ENCODE results near the gene ANKMY1. TPM values are rescaled to one million over a fixed set of nuclear protein-coding genes. Genes with fewer than 3 reads are reported as not detected.

The ANKMY1 gene
- total and polyA plus RNA-seq, 2 of the 13 experiments (the other 11 are each of a cell fraction or from before 2014, with no cell fraction given) = 11.7 to 18.8 TPM

- no peak for TF ChIP-seq ISX (CRISPR knock-in tag; conservative IDR thresholded peaks at IDR 0.05)
- TF ChIP-seq ZNF460 (CRISPR knock-in tag; IDR thresholded peaks at IDR 0.05; ENCODE audit: borderline replicate concordance) = no peak
- TF ChIP-seq CHD2 (IDR thresholded peaks at IDR 0.05; ENCODE audit: low read depth, low read length) = no peak
- TF ChIP-seq U2AF2 (IDR thresholded peaks at IDR 0.05; ENCODE audit: low read depth, low read length) = no peak
- TF ChIP-seq SP5 (CRISPR knock-in tag; IDR thresholded peaks at IDR 0.05; ENCODE audit: borderline replicate concordance, low read depth) = peak; percentile 89
- peak; percentile 91; the same call in 1 of the 2 replicates for TF ChIP-seq ZFP36L1 (CRISPR knock-in tag; IDR thresholded peaks at IDR 0.05)
- no peak for TF ChIP-seq SMARCC2 (IDR thresholded peaks at IDR 0.05)
- TF ChIP-seq ZNF550 (CRISPR knock-in tag; IDR thresholded peaks at IDR 0.05; ENCODE audit: borderline replicate concordance) = no peak
- TF ChIP-seq, protein P1, sequence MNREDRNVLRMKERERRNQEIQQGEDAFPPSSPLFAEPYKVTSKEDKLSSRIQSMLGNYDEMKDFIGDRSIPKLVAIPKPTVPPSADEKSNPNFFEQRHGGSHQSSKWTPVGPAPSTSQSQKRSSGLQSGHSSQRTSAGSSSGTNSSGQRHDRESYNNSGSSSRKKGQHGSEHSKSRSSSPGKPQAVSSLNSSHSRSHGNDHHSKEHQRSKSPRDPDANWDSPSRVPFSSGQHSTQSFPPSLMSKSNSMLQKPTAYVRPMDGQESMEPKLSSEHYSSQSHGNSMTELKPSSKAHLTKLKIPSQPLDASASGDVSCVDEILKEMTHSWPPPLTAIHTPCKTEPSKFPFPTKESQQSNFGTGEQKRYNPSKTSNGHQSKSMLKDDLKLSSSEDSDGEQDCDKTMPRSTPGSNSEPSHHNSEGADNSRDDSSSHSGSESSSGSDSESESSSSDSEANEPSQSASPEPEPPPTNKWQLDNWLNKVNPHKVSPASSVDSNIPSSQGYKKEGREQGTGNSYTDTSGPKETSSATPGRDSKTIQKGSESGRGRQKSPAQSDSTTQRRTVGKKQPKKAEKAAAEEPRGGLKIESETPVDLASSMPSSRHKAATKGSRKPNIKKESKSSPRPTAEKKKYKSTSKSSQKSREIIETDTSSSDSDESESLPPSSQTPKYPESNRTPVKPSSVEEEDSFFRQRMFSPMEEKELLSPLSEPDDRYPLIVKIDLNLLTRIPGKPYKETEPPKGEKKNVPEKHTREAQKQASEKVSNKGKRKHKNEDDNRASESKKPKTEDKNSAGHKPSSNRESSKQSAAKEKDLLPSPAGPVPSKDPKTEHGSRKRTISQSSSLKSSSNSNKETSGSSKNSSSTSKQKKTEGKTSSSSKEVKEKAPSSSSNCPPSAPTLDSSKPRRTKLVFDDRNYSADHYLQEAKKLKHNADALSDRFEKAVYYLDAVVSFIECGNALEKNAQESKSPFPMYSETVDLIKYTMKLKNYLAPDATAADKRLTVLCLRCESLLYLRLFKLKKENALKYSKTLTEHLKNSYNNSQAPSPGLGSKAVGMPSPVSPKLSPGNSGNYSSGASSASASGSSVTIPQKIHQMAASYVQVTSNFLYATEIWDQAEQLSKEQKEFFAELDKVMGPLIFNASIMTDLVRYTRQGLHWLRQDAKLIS (CRISPR knock-in tag; IDR thresholded peaks at IDR 0.05) = 0 out of 2 replicates have a peak, but pooled peaks have one; percentile 64
- TF ChIP-seq EEA1 (CRISPR knock-in tag; IDR thresholded peaks at IDR 0.05; ENCODE audit: borderline replicate concordance) = no peak; the same call in 1 of the 2 replicates
- peak; percentile 37 for TF ChIP-seq PATZ1 (CRISPR knock-in tag; IDR thresholded peaks at IDR 0.05)
- TF ChIP-seq SOX5 (CRISPR knock-in tag; IDR thresholded peaks at IDR 0.05; ENCODE audit: borderline replicate concordance) = no peak; the same call in 1 of the 2 replicates
- TF ChIP-seq ZNF367 (CRISPR knock-in tag; IDR thresholded peaks at IDR 0.05; ENCODE audit: borderline replicate concordance) = no peak
- TF ChIP-seq ASH2L (IDR thresholded peaks at IDR 0.05; ENCODE audit: insufficient read length, low read depth, low read length) = peak; percentile 77
- TF ChIP-seq ONECUT2 (CRISPR knock-in tag; IDR thresholded peaks at IDR 0.05) = no peak
- peak; percentile 58; the same call in 1 of the 2 replicates for TF ChIP-seq ZNF589 (CRISPR knock-in tag; conservative IDR thresholded peaks at IDR 0.05)
- 0 out of 2 replicates have a peak, but pooled peaks have one; percentile 32 for TF ChIP-seq KDM6A (CRISPR knock-in tag; IDR thresholded peaks at IDR 0.05; ENCODE audit: low read depth)
- no peak for TF ChIP-seq HOXA7 (CRISPR knock-in tag; IDR thresholded peaks at IDR 0.05)
- TF ChIP-seq ZNF484 (CRISPR knock-in tag; IDR thresholded peaks at IDR 0.05; ENCODE audit: borderline replicate concordance, low read depth) = no peak
- no peak for TF ChIP-seq SNAPC5 (CRISPR knock-in tag; IDR thresholded peaks at IDR 0.05; ENCODE audit: borderline replicate concordance)
- no peak for TF ChIP-seq ZNF234 (CRISPR knock-in tag; conservative IDR thresholded peaks at IDR 0.05)
- TF ChIP-seq KDM5A (IDR thresholded peaks at IDR 0.05; ENCODE audit: borderline replicate concordance, low read length) = no peak
- TF ChIP-seq POLR2AphosphoS2 (IDR thresholded peaks at IDR 0.05; ENCODE audit: low read depth, low read length) = no peak
Measured at GRCh38 chr2:240579771-240580614, 22.2 kb upstream of the ANKMY1 start (continued).

All from HepG2 (cell line).